Stimulated activated CD4-positive, alpha-beta T cell treated with anti-CD3 and anti-CD28 coated beads, TNF-alpha, amount 100 ng/mL, for 1 hour (primary cell): ENCODE results near the gene CD55.

ENCODE experiments used
- DNase-seq, 3 donors: peaks; one replicate each; pipeline ENCODE4 v3.0.0-alpha.2; 2020; ENCODE audit warnings: low read depth in 3 of 3, low spot score in 1 of 3

The CD55 gene

DNA sequence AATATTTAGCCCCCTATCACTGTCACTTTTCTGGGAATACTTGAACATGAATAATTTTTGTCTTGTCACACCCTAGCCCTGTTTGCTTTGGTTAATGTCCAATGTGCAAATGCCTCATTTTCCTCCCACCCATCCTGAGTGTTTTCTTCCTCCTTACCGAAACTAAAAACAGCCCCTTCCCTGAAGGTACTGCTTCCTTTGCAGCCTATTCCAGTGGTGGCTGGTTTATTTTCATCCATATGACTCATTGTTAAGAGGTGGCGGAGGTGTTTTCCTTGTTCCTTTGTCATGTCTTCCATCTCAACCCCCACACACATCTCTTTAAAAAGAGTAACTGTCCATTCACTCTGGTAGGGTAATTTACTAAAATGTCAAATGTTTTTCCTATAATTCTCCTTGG, 40.4 kb downstream of the CD55 start:
- no peak for DNase-seq

DNA sequence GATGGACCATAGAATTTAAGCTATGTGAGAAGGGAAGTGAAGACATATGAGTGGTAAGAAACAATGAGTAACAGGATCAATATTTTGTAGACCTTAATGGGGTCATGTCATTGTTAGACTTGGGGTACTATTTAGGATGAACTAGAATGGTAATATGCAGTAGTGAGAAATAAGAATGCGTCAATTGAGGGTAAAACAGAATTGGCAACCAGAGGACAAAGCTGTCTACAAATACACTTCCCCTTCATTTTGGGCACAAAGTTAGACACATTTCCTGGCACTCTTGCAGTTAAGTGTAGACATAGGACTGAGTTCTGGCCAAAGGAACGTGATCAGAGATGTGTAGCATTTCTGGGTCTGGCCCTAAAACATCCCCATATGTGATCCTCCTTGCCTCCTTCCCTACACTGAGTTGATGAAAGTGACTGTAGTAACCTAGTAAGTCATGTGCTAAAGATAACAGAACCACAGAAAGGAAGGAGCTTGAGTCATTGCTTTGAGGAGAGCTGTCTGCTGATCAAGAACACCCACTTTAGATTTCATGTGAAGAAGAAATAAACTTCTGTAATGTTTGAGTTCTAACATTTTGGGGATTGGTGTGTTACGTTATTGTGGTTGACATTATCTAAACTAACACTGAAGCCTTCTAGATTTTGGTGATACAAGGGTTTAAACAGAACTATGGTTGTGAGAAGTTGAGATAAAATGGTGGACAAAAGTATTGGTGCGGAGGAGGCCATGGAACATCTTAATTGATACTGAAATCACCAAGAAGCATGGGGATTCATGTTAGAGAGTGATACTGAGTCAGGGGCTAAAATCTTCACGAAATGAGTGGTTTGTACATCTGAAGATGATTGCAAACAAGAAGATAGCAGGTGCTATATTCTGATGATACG, 41.7 kb downstream of the CD55 start:
- DNase-seq: no peak

DNA sequence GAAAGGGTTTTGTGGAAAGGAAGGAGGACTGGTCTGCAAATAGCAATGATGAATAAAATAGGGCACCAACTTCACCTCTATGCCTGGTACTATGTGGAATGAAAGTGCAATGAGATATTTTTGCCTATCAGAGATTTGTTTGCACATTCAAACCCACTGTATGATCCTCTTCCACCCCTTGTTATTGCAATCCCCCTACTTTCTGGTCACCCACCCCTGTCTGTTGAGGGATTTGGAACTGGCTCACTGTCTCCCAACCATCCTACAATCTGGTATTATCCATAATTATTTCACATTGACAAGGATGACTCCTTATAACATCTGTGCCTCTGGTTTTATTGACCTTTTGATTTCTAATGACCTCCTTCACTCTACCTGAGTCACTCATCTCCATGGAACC, 42.4 kb downstream of the CD55 start:
- no peak for DNase-seq

- DNase-seq: no peak
Measured at GRCh38 chr1:207364614-207365013, 43.1 kb downstream of the CD55 start.

DNA sequence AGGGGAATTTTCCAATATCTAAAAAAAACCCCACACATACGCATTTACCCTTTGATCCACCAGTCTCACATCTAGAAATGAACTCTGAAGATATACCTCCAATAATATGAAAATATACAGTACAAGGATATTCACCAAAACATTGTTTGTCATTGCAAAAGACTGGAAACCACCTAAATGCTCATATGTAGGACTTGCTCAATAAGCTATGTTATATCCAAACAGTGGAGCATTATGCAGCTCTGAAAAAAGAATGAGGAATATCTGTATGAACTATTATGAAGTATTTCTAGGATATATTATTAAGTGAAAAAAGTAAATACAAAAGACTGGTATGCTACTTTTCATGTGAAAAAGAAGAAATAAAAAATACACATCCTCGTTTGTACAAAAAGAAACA, 43.6 kb downstream of the CD55 start:
- DNase-seq: no peak

DNA sequence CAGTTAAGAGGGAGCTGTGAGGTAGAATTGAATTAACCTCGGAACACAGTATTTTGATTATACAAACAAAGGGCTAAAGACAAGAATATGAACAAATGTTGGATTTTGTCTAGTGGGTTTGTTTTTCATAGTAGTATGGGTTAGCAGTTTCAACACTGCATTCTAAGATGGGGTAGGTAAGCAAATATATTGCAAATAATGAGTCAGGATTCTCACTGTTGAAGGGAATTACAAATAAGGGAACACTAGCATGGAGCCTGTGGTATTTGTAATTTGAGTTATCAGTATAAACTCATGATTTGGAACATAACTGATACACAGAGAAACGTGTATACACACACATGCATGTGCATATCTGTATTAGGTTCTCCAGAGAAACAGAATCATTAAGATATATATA, 44.5 kb downstream of the CD55 start:
- no peak for DNase-seq

- no peak for DNase-seq
Measured at GRCh38 chr1:207388721-207389120, 67.2 kb downstream of the CD55 start.

- no peak for DNase-seq
Measured at GRCh38 chr1:207389728-207390464, 68.4 kb downstream of the CD55 start.

DNA sequence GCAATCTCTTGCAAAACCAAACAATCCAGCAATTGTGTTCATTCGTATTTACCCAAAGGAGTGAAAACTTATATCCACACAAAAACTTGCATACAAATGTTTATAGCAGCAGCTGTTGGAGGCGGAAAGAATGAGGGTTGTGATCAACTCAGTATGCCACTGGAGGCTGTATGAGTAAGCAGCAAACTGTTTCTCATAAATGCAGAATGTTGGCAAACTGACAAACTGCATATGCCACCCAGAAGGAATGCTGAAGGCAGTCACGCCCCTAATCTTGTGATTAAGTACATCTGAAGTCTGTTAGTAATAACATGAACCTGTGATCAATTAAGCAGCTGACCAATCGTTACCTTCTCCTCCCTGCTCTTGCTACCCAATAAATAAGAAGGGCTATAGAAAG, 72.1 kb downstream of the CD55 start:
- no peak for DNase-seq

DNA sequence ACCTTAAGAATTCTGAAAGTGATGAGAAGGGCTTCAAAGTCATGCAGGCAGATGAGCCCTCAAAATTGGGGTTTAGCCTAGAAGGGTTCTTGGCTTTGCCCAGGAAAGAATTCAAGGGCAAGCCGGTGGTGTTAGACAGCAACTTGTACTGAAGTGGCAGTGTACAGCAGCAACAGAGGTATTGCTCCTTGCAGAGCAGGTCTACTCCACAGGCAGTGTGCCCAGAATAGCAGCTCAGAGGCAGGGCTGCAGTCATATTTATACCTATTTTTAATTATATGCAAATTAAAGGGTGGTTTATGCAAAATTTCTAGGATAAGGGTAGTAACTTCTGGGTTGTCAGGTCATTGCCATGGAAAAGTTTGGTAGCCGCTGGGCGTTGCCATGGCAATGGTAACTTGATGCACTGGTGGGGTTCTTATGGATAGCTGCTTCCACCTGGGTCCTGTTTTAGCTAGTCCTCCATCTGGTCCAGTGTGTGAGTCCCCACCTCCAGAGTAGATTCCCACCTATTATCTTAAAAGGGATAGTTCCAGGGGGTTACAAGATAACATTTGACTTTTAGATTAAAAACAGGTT, 74.8 kb downstream of the CD55 start:
- DNase-seq: no peak

GRCh38 chr1:207397525-207397926, 76.0 kb downstream of the CD55 start:
- DNase-seq: no peak

GRCh38 chr1:207398986-207399385, 77.5 kb downstream of the CD55 start:
- DNase-seq: no peak

DNA sequence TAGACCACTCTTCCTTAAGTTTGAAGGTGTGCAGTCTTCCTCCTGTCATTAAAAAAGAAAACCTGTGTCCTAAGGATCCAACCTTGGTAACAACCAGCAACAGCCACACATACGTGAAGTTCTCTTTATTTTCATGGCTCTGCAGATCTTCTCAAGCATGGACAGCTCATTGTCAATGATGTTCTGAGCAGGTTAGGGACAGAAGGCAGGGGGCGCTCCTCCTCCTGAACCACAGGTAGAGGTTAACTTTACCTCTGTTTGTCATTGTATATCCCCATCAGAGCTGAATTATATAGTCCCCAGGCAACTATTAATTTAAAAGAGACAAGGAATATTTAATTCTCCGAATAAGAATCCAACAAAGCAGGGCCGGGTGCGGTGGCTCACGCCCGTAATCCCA, 80.1 kb downstream of the CD55 start:
- no peak for DNase-seq

GRCh38 chr1:207402744-207403143, 81.3 kb downstream of the CD55 start:
- DNase-seq: no peak

- no peak for DNase-seq
Measured at GRCh38 chr1:207404849-207405525, 83.5 kb downstream of the CD55 start.

DNA sequence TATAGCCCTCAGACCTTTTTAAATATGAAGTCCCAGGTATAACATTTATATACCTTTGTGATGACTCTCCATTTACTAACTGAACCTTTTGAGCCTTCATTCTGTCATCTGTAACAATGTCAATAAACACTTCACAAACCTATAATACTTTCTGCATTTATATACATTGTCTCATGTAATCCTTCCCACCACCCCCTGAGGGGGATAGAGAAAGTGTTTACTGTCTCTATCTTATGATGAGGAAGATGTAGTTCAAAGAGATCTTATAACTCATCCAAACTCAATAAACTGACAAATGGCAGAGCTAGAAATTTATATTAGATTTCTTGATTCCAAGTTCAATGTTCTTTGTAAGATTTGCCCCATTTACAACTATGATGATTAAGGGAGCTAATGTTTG, 84.3 kb downstream of the CD55 start:
- no peak for DNase-seq

DNA sequence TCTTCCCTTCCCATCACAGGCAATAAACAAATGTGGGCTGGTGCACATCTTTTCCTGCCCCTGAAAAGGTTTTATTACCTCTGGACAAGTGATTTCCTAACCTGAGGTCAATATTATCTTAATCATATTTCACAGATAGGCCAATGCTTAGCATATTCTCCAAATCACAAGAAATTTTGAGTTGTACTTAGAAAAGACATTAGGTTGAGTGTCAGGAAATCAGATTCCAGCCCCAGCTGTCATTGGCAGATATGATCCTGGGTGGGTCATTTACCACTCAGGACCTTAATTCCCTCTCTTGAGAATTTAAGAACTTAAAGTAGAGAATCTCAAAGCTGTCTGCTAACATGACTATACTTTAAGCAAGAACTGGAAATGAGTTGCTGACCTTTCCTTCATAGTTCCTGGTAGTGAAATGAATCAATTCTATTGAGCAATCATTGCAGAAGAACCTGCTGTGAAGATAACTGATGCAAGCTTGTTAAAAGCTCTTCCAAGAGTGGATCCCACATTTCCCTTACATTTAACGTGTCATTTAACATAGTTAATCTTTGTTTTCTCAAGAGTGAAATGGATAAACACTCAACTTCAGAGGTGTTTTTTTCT, 86.3 kb downstream of the CD55 start:
- no peak for DNase-seq
